Stimulated activated CD4-positive, alpha-beta T cell treated with anti-CD3 and anti-CD28 coated beads, Interleukin-12 subunit alpha, Interleukin-12 subunit beta, amount 100 ng/mL, for 48 hours (primary cell): ENCODE measurements around the gene RBM20.
A peak's percentile ranks its signal among the peaks of the same experiment; 100 is the strongest.
"Not testable (repeated sequence)": the region's sequence is repeated elsewhere in the genome, so short reads cannot be mapped to it uniquely, and the experiment has no call there.

Experiments
- DNase-seq, 3 donors: peaks; one replicate each; pipeline ENCODE4 v3.0.0-alpha.2; 2020; ENCODE audit warnings: low read depth in 2 of 3, low spot score in 1 of 3

RBM20 gene

DNA sequence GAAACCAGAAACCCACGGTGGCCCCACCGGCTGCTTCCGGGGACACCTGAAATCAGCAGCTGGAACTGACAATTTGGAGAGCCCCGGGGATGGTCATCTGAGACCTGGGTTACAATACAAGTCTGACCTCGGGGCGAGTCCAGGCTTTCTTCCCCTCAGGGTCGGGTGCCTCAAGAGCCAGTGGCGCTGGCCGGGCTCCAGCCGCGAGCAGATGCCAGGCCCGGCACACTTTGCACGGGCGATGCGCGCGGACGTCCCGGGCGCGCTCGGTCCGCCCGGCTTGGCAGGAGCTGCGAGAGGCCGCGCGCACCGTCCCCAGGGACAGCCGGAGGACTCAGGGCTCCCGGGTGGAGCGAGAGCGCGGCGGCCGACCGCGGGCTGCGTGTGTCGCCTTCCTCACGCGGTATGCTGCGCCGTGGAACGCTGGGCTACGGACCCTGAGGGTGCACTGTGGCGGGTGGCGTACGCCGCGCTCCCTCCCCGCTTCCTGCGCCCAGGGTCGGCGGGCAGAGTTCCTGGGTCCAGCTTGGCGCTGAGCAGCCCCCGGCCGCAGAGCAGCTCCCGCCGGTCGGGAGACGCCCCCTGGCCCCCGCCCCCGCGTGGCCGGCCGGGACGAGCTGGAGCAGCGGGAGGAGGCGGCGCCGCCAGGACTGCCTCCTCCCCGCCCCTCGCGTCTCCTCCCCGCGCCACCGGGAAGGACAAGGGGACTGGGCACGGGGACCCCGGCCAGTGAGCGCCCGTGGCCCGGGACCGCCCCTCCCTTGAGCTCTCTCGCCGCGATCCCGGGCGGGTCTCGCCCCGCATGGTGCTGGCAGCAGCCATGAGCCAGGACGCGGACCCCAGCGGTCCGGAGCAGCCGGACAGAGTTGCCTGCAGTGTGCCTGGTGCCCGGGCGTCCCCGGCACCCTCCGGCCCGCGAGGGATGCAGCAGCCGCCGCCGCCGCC lies at the start of gene RBM20:
Gene RBM20 (plus strand): TSS at position 684 of the 945 bp plus-strand sequence. CDS start 119 bp downstream, at position 803.
- DNase-seq = no peak

DNA sequence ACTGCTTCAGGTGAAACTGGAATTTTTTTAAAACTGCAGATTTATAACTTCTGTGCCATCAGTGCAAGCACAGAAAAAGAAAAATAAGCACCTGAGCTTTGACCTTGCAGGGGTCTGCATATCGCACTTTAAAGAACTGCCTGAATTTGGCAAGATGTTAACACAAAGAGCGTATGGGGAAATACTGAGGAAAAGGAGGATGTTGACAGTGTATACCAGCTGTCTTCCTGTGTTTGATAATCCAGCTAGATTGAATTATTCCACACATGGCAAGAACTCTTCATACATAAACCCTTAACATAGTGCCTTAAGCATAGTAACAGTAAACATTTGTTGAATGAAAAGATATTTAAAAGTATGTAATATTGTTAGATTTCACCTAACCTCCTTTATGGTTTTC lies 46.7 kb upstream of the RBM20 start:
- no peak for DNase-seq

DNA sequence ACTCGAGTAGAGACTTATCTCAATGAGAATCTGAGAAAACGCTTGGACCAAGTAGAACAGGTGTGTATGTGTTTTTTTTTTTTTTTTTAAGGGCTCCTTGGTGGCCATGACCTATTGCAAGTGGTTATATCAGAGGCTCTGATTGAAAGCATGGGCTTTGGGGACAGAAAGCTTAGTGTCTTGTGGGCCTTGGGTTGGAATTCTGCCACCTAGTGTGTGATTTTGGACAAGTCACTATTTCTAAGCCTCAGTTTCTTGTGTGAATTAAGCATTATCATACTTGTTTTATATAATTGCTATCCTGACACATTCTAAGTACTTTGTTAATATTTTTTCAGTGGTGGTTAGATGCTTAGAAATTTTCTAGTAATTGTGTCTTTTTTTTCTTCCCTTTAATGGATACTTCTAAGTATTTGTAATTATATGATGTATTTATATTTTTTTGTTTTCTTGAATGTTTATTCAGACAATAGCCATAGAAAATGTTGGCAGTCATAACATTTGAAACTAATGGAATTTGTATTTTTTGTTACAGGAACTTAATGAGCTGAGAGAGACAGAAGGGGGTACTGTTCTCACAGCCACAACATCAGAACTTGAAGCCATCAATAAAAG lies 43.5 kb upstream of the RBM20 start:
- peak in 1 of 3 donors; percentile 45 for DNase-seq

DNA sequence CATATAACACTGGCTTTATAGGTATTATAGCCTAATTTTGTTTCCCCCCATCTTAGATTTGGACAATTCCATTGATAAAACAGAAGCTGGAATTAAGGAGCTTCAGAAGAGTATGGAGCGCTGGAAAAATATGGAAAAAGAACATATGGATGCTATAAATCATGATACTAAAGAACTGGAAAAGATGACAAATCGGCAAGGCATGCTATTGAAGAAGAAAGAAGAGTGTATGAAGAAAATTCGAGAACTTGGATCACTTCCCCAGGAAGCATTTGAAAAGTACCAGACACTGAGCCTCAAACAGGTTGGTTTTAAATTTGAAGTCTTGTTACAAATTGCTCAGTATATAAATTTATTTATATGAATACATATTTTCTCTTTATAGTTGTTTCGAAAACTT lies 42.6 kb upstream of the RBM20 start:
- no peak for DNase-seq

DNA sequence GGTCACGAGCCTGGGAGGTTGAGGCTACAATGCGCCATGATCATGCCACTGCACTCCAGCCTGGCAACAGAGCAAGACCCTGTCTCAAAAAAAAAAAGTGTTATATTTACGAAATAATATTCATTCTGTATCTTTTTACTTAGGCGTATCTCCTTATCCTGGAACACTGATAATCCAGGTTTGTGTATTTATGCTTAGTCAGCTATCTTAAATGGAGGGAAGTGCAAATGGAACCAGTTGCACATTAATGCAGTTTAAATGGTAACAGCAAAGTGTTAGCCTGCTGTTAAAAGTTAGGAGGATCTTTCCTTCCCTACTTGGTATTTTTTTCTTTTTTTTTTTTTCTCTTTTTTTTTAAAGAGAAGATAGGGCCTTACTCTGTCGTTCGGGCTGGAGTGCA lies 36.0 kb upstream of the RBM20 start:
- no peak for DNase-seq

DNA sequence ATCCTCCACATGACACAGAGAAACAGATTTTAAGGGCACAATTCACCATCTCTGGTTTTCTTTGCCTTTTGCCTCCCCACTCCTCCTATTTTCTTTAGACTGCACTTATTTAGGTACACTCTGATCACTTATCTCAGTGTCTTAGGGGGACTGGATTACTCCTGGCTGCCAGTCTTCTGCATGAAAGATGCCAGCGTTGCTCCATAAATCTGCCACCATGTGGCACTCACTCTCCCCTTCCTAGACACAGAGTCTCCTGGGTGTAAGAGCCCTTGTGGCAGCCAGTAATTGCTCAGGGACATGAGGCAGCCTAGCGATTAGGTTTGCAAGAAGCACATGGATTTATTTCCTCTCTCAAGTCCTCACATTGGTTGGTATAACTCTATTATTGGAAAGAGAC lies 34.5 kb upstream of the RBM20 start:
- DNase-seq = no peak

DNA sequence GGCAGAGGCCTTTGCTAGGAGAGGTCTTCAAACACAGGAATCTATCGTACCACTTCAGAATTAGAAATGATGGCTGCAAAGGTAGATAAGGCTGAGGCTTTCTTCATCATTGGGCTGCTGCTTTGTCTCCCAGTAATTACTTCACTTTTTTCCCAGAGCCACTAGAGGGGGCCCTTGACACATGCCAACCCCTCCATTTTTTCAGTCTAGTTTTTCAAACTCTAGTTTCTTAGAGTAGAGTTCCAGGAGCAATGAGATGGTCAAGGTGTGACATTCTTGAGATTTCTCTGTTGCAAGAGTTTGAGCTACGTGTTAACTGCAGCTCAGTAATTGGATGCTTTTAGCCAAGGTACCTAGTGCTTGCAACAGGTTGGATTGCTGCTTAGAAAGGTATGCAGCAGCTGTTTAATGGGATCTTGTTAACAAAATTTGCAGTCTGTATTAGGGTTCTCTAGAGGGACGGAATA lies 33.8 kb upstream of the RBM20 start:
- peak in 2 of 3 donors; percentile 26 to 57 for DNase-seq

DNA sequence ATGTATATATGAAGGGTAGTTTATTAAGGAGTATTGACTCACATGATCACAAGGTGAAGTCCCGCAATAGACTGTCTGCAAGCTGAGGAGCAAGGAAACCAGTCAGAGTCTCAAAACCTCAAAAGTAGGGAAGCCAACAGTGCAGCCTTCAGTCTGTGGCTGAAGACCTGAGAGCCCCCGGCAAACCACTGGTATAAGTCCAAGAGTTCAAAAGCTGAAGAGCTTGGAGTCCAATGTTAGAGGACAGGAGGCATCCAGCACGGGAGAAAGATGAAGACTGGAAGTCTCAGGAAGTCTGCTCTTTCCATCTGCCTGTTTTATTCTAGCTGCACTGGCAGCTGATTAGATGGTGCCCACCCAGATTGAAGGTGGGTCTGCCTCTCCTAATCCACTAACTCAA lies 33.4 kb upstream of the RBM20 start:
- DNase-seq = not testable (repeated sequence)

DNA sequence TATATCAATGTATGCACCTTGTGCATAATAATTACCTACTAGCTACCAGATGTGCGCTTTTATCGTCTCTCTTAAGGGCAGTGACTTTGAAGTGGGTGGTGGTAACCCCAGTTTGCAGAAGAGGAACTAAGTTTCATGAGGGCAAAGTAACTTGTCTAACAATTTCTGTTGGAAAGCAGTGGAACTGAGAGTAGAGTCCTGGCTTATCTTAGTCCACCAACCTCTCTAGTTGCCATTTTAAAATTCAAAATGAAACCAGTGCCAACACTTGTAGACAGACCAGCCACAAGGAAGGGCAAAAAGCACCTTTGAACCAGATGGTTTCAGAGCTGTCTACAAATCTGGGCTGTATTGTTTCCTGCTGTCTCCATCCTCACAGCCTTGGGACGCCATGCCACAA lies 32.0 kb upstream of the RBM20 start:
- DNase-seq = no peak

DNA sequence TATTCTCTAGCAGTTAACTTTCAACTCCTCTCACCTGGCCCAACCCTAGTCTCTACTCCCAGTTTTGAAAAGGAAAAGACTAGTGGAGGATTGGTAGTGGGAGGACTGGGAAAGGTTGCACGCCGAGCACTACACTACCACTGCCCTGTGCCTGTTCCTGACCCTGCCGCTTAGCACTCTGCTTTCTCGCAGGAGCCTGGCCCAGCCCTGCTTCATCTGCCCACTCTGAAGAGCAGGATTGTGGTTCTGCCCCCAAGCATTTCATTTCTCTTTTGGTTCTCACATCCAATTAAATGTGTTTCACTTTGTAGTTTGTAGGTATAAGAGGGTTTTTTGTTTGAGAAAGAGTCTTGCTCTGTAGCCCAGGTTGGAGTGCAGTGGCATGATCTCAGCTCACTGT lies 31.5 kb upstream of the RBM20 start:
- DNase-seq = no peak

DNA sequence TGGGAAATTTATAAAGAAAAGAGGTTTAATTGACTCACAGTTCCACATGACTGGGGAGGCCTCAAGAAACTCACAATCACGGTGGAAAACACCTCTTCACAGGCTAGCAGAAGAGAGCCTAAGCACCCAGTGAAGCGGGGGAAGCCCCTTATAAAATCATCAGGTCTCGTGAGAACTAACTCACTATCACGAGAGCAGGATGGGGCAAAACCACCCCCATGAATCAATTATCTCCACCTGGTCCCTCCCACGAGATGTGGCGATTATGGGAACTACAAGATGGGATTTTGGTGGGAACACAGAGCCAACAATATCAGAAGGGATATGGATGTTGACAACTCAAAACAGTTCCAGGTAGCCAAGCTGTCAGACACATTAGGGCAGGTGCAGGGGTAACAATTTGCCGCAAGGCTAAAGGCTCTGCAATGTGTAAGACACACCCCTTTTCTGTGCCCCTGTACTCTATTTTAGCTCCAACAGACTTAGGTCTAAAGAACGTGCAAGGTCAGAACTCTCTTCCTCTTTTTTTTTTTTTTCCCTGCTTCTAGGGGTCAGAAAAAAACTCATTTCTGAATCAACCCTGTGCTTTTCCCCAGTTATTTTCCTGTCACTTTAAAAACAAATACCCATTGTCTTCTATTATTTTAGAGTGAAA lies 30.7 kb upstream of the RBM20 start:
- DNase-seq = peak; percentile 26 to 41 (median 36)

DNA sequence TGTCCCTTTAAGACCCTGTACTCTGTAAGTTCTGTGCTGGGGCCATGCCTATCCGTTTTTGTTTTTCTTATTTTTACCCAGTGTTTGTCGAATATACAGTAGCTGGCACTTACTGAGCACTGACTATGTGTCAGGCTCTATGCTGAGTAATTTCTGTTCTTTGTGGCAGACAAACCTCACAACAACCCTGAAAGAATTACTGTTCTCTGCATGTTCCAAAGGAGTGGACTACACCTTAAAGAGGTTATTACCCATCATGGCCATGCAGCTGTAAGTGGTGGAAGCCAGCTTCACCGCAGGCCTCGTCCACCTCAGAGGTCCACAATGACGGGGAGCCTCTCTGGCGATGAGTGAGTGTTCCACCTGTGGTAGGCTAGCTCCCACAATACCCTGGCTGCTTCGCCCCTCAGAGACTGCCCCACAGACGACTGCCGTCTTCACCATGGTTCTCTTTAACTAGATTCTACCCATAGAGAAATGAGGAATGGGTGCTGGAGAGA lies 30.1 kb upstream of the RBM20 start:
- no peak for DNase-seq

DNA sequence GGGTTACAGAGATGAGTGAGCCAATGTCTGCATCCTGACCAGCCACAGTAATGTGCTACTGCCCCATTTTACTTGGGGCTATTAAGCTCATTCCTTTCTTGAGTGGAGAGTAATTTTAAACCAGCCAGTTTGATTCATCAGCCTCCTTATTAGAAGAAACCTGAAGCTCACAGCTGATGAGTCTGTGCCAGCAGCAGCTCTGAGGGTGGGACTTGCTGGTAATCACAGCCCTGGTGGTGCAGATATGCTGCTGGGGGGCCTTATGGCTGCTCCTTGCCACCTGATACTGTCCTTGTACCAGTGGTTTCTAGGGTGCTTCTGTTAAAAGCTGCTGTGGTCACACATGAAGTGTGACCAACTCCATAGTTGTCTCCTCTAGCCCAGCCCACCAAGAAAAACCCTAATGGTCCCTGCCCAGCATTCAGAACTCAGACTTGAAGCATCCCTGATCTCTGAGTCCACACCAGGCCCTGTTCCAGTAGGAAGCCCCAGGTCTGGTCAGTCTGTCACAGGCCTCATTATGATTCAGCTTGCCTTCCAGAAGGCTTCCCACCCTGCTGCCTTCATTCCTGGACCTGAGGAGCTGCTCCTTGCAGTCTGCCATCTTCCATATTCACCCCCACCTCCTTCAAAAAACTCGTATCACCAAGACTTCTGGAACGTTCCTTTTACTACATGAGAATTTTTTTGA lies 28.9 kb upstream of the RBM20 start:
- no peak for DNase-seq

DNA sequence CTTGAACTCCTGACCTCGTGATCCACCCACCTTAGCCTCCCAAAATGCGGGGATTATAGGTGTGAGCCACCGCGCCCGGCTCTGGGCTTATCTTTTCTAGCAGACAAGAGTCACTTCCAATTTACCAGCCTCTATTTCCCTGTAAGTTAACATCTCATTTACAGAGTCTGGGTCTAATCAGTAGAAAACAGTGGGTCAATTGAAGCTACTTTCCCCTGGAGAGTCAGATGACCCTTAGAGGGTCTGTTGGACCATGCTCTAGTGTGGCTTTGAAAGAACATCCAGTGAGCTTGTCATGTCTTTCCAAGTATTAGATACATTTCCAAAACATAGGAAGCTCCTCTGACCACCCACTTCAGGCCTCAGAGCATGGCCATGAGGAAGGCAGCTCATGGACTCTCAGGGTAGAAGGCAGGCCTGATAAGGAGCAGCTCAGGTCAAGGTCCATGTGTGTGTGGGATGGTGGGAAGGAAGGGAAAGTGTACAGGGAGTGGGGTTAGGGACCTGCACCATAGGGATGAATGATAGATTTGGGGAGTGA lies 27.6 kb upstream of the RBM20 start:
- no peak for DNase-seq

DNA sequence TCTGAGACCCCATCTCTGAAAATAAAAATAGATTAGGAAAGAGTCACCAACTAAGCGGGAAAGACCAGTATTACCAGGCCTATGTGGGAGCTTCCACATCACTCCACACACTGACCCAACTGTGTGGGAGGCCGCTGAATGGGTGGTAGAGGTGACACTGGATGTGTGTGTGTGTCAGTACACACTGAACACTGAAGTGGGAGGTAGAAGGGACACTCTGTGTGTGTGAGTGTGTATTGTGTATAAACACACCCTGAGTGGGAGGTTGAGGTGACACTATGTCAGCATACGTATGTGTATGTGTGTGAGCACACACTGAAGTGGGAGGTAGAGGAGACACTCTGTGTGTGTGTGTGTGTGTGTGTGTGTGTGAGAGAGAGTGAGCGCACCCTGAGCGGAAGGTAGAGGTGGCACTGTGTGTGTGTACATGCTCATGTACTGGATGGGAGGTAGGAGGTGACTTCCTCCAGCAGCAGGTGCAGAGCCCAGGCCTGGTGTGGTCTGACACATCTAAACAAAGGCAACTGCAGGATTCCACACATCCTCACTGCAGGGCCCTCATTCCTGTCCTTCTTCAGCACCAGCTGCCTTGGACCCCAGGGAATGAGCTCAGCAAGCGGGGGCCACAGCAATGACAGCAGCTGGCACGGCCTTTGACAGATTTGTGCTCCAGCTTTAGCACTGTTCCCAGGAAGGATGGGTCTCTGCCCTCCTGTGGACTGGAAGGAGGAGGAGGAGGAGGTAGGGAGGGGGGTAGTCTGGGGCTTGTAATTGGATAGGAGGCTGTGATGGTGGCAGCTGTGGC lies 26.5 kb upstream of the RBM20 start:
- no peak for DNase-seq

DNA sequence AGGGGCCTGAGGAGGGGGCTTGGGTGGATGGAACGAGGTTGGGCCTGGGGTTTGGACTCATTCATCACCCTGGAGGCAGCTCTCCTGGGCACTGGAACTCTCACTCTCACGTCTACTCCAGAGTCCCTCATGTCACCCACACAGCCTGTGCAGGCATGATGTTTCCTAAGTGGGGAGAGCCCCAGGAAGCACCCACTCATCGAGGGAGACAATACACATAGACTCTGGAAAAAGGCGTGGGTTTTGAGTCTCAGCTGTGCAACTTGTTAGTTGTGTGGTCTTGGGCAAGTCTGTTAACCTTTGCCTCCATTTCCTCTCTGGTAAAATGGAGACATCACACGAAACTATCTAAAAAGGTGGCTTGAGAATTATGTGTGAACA lies 25.9 kb upstream of the RBM20 start:
- DNase-seq = peak; percentile 41 to 48 (median 48)

DNA sequence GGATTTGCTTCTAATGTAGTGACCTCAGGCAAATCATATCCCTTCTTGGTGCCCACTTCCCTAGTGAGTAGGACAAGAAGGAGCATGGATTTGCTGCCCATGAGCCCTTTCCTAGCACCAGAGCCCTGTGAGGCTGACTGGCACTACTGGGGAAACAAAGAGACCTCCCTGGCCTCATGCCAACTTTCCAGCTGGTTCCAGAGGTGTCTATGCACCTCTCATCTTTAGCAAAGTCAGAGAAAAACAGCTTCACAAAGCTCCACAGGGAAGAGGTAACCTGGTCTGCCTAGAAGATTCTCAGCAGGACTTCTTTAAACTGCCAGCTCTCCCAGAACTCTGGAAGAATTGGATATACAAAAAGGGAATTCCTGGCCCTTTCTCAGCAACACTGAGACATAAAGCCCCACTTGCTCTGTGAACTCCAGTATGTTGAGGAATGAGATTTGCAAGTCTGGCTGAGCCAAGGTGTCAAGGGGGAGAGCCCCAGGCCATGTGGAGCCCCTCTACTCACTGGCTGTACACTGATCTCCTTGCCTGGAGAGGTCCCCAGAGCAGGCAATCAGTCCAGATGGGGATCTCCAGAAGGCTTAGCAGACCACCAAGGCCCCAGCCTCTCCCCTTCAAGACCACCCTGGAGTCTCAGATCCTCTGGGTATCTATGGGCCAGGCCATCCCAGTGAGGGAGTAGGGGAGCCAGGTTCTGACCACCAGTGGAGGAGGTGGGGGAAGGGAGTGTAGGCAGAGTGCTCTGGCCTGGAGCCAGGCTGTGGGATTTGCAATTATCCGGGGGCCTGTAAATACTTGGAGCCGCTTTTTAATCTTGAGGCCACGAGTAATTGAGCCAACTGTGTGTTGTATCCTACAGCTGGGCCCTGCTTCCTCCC lies 24.4 kb upstream of the RBM20 start:
- no peak for DNase-seq

DNA sequence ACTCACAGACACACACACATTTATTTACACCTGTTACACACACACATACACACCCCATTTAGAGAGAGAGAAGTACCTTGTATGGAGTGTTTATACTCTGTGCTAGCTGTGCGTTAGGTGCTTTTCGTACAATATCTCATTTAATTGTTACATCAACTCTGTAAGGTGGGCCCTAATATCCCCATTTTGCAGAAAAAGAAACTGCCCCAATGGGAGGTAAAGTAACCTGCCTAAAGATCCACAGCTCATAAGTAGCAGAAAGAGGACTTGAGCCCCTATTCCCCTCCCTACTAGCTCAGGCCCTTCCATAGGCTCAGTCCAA lies 23.8 kb upstream of the RBM20 start:
- no peak for DNase-seq

DNA sequence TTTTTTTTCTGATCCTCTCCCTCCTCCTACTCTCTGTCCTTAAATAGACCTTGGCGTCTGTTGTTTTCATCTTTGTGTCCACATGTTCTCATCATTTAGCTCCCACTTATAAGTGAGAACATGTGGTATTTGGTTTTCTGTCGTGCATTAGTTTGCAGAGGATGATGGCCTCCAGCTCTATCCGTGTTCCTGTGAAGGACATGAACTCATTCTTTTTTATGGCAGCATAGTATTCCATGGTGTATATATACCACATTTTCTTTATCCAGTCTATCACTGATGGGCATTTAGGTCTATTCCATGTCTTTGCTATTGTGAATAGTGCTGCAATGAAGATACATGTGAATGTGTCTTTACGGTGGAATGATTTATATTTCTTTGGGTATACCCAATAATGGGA lies 20.8 kb upstream of the RBM20 start:
- DNase-seq = not testable (repeated sequence)
